Left ventricle myocardium inferior (tissue), 1 donor: ENCODE measurements around the gene TBXA2R. TPM values are rescaled to one million over a fixed set of nuclear protein-coding genes. Genes with fewer than 3 reads are reported as not detected.

Experiments
- DNase-seq: peaks from one replicate; pipeline ENCODE4 v3.0.0-alpha.2; 2020
- H3K27ac ChIP-seq: fragments of 200-600 bp; replicated peaks from 2 replicates; pipeline ENCODE4 v1.8.0; 2021
- H3K27me3 ChIP-seq: fragments of 200-600 bp; 2 replicates; pipeline ENCODE4 v1.8.0; 2021; ENCODE audit warnings: low read depth
- H3K36me3 ChIP-seq: fragments of 200-600 bp; 2 replicates; pipeline ENCODE4 v1.8.0; 2021
- H3K4me1 ChIP-seq: fragments of 200-600 bp; 2 replicates; pipeline ENCODE4 v1.8.0; 2021
- H3K4me3 ChIP-seq: fragments of 200-600 bp; 2 replicates; pipeline ENCODE4 v1.8.0; 2021; ENCODE audit warnings: mild to moderate bottlenecking, moderate library complexity
- H3K9me3 ChIP-seq: fragments of 200-600 bp; replicated peaks from 2 replicates; pipeline ENCODE4 v1.8.0; 2021
- intact Hi-C: fragments of 100-400 bp; cut with micrococcal nuclease; formaldehyde crosslinking; loops from one replicate; pipeline ENCODE4 v1.11.0; 2022
- total RNA-seq: library from RNA; stranded (reverse); fragmentation: NEBNext Ultra II Directional; extraction: Animal tissue kit (Norgen Biotek cat#: 25700); gene quantifications from one replicate; pipeline ENCODE4 v1.2.1, GENCODE V29; 2021
- TF ChIP-seq, protein P1 (sequence below): fragments of 200-600 bp; IDR thresholded peaks from 2 replicates; pipeline ENCODE4 v1.8.0; 2021; ENCODE audit warnings: antibody characterized with exemption, mild to moderate bottlenecking, borderline replicate concordance
- donor health status: DM: no; HTN: yes; CAD: no; lungs with severe emphysema.

Gene TBXA2R
- total RNA-seq, 1 donor from 2014 or later: 2.3 TPM

DNA sequence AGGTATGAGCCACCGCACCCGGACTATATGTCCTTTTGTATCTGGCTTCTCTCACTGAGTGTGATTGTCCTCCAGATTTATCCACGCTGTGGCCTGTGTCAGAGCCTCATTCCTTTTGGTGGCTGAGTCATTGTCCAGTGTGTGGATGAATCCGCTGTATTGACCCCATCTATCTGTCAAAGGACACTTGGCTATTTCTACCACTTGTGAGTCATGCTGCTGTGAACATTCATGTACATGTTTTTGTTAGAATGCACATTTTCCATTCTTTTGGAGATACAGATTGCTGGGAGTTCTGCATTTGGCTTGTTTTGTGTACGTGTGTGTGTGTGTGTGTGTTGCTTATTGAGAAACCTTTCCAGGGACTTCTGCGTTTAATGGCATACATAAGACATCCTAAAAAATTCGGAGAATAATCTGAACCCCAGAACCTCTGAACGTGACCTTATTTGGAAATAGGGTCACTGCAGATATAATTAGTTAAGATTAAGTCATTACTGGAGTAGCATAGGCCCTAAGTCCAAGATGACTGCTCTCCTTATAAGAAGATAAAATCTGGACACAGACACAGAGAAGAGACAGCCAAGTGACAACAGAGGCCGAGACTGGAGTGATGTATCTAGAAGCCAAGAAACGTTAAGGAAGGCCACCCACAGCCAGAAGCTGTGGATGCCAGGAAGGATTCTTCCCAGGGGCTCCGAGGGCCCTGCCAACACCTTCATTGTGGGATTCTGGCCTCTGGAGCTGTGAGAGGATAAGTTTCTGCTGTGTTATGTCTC is 26.3 kb downstream of the TBXA2R start:
- Histone ChIP-seq H3K27ac (no peak overlapping the region), H3K27me3 (peaks cover 21% of the 10 kb centered on the region), H3K36me3 (no peaks in the 10 kb centered on the region), H3K4me3 (no peak overlapping the region), H3K4me1 (peaks cover 20% of the 10 kb centered on the region), H3K9me3 (no peaks in the 10 kb centered on the region)
- TF ChIP-seq, protein P1, sequence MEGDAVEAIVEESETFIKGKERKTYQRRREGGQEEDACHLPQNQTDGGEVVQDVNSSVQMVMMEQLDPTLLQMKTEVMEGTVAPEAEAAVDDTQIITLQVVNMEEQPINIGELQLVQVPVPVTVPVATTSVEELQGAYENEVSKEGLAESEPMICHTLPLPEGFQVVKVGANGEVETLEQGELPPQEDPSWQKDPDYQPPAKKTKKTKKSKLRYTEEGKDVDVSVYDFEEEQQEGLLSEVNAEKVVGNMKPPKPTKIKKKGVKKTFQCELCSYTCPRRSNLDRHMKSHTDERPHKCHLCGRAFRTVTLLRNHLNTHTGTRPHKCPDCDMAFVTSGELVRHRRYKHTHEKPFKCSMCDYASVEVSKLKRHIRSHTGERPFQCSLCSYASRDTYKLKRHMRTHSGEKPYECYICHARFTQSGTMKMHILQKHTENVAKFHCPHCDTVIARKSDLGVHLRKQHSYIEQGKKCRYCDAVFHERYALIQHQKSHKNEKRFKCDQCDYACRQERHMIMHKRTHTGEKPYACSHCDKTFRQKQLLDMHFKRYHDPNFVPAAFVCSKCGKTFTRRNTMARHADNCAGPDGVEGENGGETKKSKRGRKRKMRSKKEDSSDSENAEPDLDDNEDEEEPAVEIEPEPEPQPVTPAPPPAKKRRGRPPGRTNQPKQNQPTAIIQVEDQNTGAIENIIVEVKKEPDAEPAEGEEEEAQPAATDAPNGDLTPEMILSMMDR: no peak
- no peak for DNase-seq
- intact Hi-C loops: no loop called here

DNA sequence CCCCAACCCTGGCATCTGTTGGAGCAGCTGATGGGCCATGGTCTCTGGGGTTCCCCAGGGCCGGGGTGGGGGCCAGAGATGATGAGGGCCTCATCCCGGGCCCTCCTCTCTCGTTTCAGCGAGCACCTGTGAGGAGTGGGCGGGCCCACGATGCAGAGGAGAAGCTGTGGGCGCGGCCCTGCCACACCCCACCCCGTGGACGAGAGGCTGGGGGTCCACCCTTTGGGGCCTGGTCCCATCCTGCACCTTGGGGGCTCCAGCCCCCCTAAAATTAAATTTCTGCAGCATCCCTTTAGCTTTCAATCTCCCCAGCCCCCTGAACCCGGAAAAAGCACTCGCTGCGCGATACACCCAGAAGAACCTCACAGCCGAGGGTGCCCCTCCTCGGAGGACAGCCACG is 28.3 kb downstream of the TBXA2R start:
- Histone ChIP-seq H3K27ac (no peak overlapping the region), H3K27me3 (peaks cover 2% of the 10 kb centered on the region), H3K4me3 (no peak overlapping the region), H3K36me3 (peaks cover 2% of the 10 kb centered on the region), H3K9me3 (no peaks in the 10 kb centered on the region), H3K4me1 (peaks cover 21% of the 10 kb centered on the region)
- intact Hi-C loops: no loop called here
- TF ChIP-seq, protein P1: no peak
- no peak for DNase-seq

DNA sequence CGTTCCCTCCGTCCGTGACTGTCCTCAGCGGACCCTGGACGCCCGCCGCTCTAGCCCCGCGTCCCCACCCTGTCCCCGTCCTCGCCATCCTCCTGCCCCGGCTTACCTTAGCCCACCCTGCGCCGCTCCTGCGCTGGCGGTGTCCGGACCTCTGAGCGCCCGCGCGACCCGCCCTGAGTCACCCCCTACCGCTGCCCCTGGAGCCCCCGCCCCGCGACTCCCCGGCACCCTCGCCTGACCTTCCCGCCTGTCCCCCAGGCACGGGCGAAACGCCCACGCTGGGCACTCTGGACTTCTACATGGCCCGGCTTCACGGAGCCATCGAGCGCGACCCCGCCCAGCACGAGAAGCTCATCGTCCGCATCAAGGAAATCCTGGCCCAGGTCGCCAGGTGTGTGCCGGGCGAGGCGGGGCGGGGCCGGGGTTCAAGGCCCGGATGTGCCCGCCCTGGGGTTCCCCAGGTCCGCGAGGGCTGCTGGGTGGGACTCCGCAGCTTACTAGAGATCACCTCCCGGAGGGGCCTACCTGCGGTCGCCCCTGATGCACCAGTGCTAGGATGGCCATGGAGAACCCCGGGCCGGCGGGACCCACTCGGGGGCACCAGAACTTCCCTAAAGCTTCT is 28.8 kb downstream of the TBXA2R start:
- no peak overlapping the region for H3K27ac ChIP-seq
- intact Hi-C loops: no loop called here

DNA sequence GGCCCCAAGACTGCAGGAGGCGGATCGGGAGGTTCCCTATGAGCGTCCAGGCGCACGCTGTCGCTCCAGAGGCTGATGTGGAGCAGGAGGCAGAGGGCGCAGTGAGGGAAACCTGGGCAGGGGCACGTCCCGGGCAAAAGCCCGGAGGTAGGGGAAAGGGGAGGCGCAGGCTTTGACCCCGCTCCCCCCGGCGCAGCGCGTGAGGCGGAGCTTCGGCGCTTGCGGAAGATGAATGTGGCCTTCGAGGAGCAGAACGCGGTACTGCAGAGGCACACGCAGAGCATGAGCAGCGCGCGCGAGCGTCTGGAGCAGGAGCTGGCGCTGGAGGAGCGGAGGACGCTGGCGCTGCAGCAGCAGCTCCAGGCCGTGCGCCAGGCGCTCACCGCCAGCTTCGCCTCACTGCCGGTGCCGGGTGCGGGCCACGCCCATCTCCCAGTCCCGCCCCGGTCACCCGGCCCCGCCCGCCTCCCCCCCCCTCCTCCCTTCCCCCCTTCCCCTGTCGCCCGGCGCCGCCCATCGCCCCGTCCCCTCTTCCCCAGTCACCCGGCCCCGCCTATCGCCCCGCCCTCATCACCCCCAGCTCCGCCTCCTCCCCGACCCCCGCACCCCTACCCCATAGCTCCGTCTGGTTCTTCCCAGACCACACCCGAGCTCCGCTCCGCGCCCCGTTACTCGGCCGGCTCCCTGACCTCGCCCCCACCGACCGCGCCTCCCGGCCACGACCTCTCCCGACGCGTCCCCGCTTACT is 29.8 kb downstream of the TBXA2R start:
- intact Hi-C loops: no loop called here
- Histone ChIP-seq H3K9me3 (no peaks in the 10 kb centered on the region), H3K27me3 (no peaks in the 10 kb centered on the region), H3K4me1 (peaks cover 33% of the 10 kb centered on the region), H3K4me3 (peak overlapping the region; percentile 62), H3K27ac (peak overlapping the region; percentile 44), H3K36me3 (peaks cover 2% of the 10 kb centered on the region)
- peak; percentile 62 for DNase-seq
- TF ChIP-seq, protein P1: no peak

More for the DNA sequence above, 28.8 kb downstream of the TBXA2R start:
- Histone ChIP-seq H3K4me3 (no peak overlapping the region), H3K36me3 (peaks cover 2% of the 10 kb centered on the region), H3K9me3 (no peaks in the 10 kb centered on the region), H3K4me1 (peaks cover 27% of the 10 kb centered on the region), H3K27me3 (no peaks in the 10 kb centered on the region)
- no peak for DNase-seq
- TF ChIP-seq, protein P1: no peak

DNA sequence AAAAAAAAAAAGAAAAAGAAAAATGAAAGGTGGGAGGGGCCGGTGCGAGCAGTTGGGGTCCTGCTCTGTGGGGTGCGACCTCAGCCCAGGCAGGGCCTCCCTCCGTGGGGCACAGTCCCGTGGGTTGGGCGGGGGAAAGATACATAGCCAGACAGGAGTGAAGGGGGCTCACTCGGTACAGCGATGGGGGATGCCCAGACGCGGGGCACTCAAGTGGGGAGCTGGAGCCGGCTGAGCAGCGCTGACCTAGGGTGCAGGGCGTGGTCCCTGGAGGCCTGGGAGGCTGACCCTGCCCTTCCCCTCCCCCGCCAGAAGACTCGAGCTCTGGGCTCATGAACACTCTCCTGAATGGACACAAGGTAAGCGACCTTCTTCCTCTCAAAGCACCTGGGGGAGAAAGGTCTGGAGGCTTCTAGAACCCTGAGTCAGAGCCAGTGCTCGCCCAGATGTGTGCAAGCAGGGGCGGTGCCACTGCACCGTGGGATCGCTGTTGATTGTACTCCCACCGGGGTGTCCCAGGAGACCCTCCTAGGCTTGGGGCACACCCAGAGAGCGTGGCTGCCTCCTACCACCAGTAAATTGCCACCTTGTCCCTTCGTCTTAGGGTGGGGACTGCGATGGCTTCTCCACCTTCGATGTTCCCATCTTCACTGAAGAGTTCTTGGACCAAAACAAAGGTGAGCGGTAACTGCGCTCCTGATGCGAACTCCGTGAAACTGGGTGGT is 30.6 kb downstream of the TBXA2R start:
- Histone ChIP-seq H3K36me3 (peaks cover 2% of the 10 kb centered on the region), H3K9me3 (no peaks in the 10 kb centered on the region), H3K4me1 (peaks cover 34% of the 10 kb centered on the region), H3K4me3 (peak overlapping the region; percentile 62), H3K27ac (peak overlapping the region; percentile 44), H3K27me3 (no peaks in the 10 kb centered on the region)
- intact Hi-C loops: no loop called here
- DNase-seq: no peak
- TF ChIP-seq, protein P1: no peak
